Lower lobe of right lung (tissue), 2 donors: ENCODE results near the gene NKG7. TPM values are rescaled to one million over a fixed set of nuclear protein-coding genes. Genes with fewer than 3 reads are reported as not detected.

Source experiments
- ATAC-seq, 2 donors: fragments of 200-7000 bp; cut with Tn5 transposase; one replicate each; pipeline ENCODE4 v1.9.1; 2020 to 2022; ENCODE audit warnings: mild to moderate bottlenecking in 2 of 2, moderate library complexity in 2 of 2
- DNase-seq: peaks from one replicate; pipeline ENCODE4 v3.0.0-alpha.2; 2020
- H3K27ac ChIP-seq: fragments of 200-600 bp; one replicate; pipeline ENCODE4 v1.8.0; 2022
- H3K27me3 ChIP-seq: fragments of 200-600 bp; one replicate; pipeline ENCODE4 v1.8.0; 2022; ENCODE audit warnings: low read depth
- H3K36me3 ChIP-seq: fragments of 200-600 bp; one replicate; pipeline ENCODE4 v1.8.0; 2022; ENCODE audit warnings: mild to moderate bottlenecking
- H3K4me1 ChIP-seq: fragments of 200-600 bp; one replicate; pipeline ENCODE4 v1.8.0; 2022
- H3K4me3 ChIP-seq: fragments of 200-600 bp; one replicate; pipeline ENCODE4 v1.8.0; 2022; ENCODE audit warnings: mild to moderate bottlenecking
- H3K9me3 ChIP-seq: fragments of 200-600 bp; one replicate; pipeline ENCODE4 v1.8.0; 2022
- intact Hi-C: fragments of 100-400 bp; cut with DNase I; formaldehyde crosslinking; loops from one replicate; pipeline ENCODE4 v1.11.0; 2022
- total RNA-seq: library from RNA; stranded (reverse); fragmentation: NEBNext Ultra II Directional; extraction: Animal tissue kit (Norgen Biotek cat#: 25700); gene quantifications from one replicate; pipeline ENCODE4 v1.2.1, GENCODE V29; 2021
- TF ChIP-seq, protein P1 (sequence below): fragments of 200-600 bp; IDR thresholded peaks from one replicate; pipeline ENCODE4 v1.8.0; 2022; ENCODE audit warnings: antibody characterized with exemption, mild to moderate bottlenecking
- donor health status: DM: no; HTN: yes; CAD: no; lungs with severe emphysema.

Gene NKG7
- total RNA-seq, 1 donor from 2014 or later = 31.7 TPM

DNA sequence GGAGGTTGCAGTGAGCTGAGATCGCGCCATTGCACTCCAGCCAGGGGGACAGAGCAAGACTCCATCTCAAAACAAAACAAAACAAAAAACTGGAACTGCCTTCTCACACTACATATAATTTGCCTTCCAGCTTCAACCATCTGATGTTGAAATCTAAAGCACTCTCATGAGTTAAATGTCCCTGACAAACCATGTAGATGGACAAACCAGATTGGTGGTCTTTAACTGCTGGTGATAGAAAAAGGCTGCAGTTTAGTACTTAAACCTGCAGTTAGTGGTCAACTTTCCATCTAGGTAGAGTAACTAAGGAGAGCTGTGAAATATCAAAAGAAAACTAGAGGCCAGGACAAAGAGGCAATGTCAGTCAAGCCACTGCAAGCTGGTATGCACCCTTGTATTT lies 23.7 kb upstream of the NKG7 start:
- no peaks in the 10 kb centered on the region for H3K9me3 ChIP-seq
- no peak overlapping the region for H3K27ac ChIP-seq
- H3K27me3 ChIP-seq = no peaks in the 10 kb centered on the region
- intact Hi-C loops = no loop called here
- ATAC-seq = no peak
- TF ChIP-seq, protein P1, sequence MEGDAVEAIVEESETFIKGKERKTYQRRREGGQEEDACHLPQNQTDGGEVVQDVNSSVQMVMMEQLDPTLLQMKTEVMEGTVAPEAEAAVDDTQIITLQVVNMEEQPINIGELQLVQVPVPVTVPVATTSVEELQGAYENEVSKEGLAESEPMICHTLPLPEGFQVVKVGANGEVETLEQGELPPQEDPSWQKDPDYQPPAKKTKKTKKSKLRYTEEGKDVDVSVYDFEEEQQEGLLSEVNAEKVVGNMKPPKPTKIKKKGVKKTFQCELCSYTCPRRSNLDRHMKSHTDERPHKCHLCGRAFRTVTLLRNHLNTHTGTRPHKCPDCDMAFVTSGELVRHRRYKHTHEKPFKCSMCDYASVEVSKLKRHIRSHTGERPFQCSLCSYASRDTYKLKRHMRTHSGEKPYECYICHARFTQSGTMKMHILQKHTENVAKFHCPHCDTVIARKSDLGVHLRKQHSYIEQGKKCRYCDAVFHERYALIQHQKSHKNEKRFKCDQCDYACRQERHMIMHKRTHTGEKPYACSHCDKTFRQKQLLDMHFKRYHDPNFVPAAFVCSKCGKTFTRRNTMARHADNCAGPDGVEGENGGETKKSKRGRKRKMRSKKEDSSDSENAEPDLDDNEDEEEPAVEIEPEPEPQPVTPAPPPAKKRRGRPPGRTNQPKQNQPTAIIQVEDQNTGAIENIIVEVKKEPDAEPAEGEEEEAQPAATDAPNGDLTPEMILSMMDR = no peak
- H3K4me3 ChIP-seq = no peak overlapping the region
- peaks cover 11% of the 10 kb centered on the region for H3K4me1 ChIP-seq
- H3K36me3 ChIP-seq = no peaks in the 10 kb centered on the region
- no peak for DNase-seq

DNA sequence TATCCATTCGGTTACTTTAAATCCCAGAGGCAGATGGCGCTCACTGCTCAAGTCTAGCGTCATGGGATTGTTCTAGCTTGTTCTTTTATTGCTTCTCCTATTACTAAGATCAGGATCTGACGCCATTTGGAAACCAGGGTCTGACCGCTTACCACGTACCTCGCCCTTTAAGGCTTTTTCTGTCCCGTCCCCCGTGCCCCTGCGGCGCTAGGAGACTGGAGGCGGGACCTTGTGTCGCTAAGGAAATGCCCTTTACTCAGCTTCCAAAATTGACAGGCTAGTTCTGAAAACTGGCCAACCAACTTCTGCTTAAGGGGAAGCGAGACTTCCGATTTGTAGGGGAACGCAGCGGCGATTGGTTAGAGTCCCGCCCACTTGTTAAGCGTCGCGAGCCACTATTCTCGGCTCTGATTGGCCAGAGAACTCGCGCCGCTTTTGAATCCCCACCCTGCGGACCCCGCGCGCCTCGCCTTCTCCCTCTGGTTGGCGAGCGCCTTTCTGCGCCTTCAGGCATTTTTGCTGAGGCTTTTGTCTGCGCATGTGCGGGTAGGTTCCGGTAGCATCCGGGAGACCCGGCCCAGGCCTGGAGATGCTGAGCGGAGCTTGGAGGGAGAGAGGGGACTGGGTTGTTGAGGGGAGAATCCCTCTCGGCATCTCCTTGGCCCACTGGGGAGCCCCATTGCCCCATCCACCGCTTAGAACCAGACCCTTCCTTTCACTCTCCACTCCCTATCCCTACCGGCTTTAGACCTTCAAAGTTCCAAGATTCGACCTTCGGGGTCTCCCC lies 21.8 kb upstream of the NKG7 start:
- intact Hi-C loops = no loop called here
- TF ChIP-seq, protein P1 = no peak
- Histone ChIP-seq H3K27ac (peak overlapping the region; percentile 80), H3K4me1 (peaks cover 11% of the 10 kb centered on the region), H3K9me3 (no peaks in the 10 kb centered on the region), H3K27me3 (no peaks in the 10 kb centered on the region), H3K36me3 (no peaks in the 10 kb centered on the region), H3K4me3 (peak overlapping the region; percentile 50)
- DNase-seq (peak; percentile 95), ATAC-seq (peak; percentile 97 to 98)

DNA sequence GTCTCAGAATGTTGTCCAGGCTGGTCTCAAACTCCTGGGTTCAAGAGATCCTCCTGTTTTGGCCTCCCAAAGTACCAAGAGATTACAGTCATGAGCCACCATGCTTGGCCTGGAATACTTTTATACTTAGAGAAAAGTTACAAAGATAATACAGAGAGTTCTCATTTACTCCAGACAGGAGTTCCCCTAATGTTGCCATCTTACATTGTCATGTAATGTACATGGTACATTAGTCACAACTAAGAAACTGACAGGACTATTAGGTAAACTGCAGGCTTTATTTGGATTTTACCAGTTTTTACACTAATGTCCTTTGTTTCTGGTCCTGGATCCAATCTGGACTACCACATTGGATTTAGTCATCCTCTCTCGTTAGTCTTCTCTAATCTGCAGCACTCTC lies 20.2 kb upstream of the NKG7 start:
- Histone ChIP-seq H3K27me3 (no peaks in the 10 kb centered on the region), H3K36me3 (no peaks in the 10 kb centered on the region), H3K27ac (no peak overlapping the region), H3K4me3 (no peak overlapping the region), H3K9me3 (no peaks in the 10 kb centered on the region), H3K4me1 (peaks cover 11% of the 10 kb centered on the region)
- intact Hi-C loops = no loop called here
- TF ChIP-seq, protein P1 = no peak
- no peak for DNase-seq
- ATAC-seq = no peak

DNA sequence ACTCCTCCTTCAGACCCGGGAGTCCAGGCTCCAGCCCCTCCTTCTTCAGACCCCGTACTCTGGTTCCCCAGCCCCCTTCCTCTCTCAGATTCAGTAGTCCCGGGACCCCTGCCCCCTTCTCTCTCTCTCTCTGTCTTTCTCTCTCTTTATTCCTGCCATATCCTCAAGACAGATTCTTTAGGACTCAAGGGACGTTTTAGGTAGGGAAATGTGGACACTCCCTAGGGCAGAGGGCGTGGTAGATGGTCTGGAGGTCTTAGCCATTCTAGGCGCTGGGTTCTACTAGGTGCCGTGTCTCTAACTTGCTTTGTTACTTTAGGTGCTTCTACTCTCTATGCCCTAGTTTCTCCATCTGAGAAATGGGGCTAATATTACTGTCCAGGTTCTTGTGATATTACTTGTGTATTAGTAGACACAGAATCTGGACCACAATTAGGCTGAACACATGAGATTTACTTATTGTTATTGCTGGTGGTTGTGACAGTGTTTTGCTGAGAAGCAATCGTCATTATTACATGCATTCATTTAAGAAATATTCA lies 18.7 kb upstream of the NKG7 start:
- ATAC-seq (no peak), DNase-seq (no peak)
- Histone ChIP-seq H3K4me1 (peaks cover 11% of the 10 kb centered on the region), H3K27me3 (no peaks in the 10 kb centered on the region), H3K36me3 (no peaks in the 10 kb centered on the region), H3K9me3 (no peaks in the 10 kb centered on the region), H3K4me3 (no peak overlapping the region), H3K27ac (no peak overlapping the region)
- TF ChIP-seq, protein P1 = no peak
- intact Hi-C loops = no loop called here

DNA sequence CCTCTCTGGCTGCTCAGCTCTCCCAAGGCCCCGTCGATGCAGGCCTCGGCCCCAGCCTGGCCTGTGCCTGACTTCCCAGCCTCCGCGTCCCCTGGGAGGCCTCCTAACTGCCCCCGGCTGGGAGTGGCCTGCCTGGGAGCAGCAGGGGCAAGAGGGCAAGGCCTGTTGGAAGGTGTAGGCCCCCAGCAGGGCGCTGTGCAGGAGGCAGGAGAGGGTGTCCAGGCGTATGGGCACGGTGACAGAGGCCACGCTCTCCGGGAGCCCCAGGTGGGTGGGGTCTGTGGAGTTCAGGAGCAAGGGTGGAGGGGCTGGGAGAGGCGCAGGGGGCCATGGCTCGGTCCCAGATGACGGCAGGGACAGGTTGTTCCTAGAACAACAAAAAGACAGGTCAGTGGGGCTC lies 16.7 kb upstream of the NKG7 start:
- Histone ChIP-seq H3K9me3 (no peaks in the 10 kb centered on the region), H3K36me3 (no peaks in the 10 kb centered on the region), H3K27me3 (no peaks in the 10 kb centered on the region), H3K4me3 (no peak overlapping the region), H3K27ac (no peak overlapping the region), H3K4me1 (no peaks in the 10 kb centered on the region)
- DNase-seq = no peak
- TF ChIP-seq, protein P1 = no peak
- no peak for ATAC-seq
- intact Hi-C loops = no loop called here
